T-helper 9 cell (primary cell): ENCODE measurements around the gene RUSC1.
A peak's percentile ranks its signal among the peaks of the same experiment; 100 is the strongest.
"Not testable (repeated sequence)": the region's sequence is repeated elsewhere in the genome, so short reads cannot be mapped to it uniquely, and the experiment has no call there.

Experiments
- DNase-seq: peaks from one replicate; pipeline ENCODE4 v3.0.0-alpha.2; 2020
- total RNA-seq, 2 donors: gene quantifications; one replicate each; lab custom pipeline; 2026; lab: John Stamatoyannopoulos, UW

The RUSC1 gene
- total RNA-seq, result 14.2 to 19.2 reads per million in 2 donors

DNA sequence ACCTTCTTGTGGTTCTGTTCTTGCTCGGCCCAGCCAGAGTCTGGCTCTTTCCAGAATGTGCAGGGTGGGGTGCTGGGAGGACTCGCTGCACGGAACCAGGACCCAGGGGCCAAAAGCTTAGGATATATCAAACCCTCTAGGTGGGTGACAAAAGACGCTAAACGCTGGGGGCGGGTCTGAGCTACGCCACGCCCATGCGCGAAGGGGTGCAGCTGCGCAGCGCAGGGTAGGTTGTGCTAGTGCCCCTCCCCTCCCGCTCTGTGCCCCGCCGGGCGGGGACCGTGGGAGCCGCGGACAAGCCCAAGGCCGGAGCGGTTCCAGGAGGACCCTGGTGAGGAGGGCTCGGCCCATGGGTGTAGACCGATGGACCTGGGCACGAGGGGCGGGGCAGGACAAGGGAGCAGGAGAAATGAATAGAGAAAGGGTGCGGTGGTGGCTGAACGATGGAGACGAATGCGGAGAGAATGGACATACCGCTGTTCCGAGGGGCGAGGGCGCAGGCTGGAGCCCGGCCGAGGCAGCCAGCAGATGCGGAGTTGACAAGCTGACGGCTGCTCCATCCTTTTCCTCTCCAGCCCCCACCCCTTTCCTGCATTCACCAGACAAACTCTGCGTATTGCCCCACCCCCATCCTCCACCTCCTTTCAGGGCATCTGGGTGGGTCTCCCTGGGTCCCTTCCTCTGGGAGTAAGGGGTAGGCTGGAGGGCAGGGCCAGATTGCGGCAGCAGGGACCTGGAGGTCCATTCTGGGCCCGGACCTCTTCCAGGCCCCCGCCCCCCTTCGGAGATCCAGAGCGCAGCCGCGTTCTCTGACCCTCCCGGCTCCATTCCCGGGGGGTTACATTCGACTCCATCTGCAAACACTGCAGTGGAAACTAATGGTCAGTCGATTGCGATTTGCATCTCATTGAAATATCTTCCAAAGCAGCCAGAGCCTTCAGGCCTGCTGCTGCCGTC is at the start of gene RUSC1:
TSS of gene RUSC1 (plus strand) at position 234 of the 957 bp plus-strand sequence. CDS start 880 bp downstream, outside the sequence.
- peak; percentile 55 for DNase-seq

DNA sequence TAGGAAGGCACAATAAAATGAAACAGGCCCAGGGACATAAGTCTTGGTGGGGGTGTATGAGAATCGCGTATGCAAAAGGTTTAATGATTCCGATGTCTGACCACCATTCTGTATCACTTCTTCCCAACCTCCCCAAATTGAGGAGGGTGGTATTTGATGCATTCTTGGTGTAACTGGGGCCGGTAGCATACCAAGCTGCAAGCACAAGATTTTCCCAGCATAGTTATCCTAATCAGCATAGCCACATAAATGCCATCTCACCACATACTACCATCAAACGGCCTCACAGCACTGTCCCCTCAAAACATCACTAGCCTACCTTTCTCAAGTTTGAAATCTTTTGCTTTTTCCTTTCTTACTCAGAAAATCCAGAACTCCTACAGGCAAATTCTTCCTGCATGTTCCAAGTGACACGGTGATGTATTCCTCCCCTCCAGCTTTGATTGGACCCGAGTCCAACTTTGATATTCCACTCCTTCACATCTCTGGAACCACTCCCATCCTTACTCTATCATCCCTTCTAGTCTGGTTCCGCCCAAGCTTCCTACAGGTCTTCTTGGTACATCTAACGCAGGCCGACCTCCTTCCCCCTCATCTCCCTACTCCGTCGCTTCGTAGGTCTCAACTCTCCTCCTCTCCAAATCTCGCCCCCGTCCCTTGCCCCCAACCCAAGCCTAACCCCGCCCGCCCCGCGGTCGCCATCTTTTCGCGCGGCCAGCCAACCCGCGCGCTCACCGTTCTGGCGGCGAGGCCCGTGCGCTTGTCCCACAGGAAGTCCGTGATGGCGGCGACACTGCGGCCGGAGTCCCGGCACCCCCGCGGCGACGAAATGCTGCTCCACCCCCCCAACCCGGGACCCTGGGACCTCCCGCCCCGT is 48.0 kb upstream of the RUSC1 start:
- no peak for DNase-seq

DNA sequence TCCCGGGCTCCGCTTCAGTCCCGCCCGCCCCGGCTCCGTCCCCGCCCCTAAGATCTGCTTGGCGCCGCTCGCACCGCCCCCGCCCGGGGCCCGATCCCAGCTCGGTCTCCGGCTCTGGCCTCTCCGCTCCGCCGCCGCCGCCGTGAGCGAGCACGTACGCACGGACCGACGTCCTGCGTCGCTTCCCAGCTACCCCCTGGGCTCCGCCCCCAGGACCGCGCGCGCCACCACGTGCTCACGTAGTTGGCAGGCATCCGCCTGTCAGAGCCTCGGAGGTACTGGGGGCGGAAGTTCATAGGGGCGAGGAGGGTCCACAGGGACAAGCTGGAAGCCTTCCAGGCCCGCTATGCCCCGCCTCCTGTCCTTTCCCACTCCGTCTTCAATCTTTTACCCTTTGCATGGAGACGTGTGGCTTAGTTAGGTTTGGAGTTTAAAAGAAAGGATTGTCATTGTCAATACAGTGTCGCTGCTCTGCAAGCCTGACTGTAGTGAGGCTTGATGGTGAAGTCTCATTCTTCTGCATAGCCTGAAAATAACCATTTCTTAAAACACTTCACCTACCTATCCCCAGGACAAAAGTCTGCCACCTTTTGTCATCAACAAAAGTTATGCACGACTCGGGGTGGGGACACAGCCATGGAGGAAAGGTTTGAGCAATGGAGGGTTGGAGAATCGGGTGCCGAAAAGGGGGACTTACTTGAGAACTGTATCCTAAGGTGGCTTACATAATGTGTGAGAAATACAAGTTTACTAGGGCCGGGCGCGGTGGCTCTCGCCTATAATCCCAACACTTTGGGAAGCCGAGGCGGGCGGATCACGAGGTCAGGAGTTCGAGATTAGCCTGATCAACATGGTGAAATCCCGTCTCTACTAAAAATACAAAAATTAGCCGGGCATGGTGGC is 47.1 kb upstream of the RUSC1 start, which contains the start of gene CLK2:
TSS of gene CLK2 (minus strand) at position 162 of the 903 bp plus-strand sequence. CDS start 2,527 bp downstream, outside the sequence.
- peak; percentile 90 for DNase-seq

- DNase-seq, result peak; percentile 89
Observed at GRCh38 chr1:155277070-155277901, 43.4 kb upstream of the RUSC1 start, which contains the start of gene HCN3. Gene HCN3, plus strand, starts transcription at chr1:155277463. Its CDS starts 128 bp downstream, at chr1:155277591.

DNA sequence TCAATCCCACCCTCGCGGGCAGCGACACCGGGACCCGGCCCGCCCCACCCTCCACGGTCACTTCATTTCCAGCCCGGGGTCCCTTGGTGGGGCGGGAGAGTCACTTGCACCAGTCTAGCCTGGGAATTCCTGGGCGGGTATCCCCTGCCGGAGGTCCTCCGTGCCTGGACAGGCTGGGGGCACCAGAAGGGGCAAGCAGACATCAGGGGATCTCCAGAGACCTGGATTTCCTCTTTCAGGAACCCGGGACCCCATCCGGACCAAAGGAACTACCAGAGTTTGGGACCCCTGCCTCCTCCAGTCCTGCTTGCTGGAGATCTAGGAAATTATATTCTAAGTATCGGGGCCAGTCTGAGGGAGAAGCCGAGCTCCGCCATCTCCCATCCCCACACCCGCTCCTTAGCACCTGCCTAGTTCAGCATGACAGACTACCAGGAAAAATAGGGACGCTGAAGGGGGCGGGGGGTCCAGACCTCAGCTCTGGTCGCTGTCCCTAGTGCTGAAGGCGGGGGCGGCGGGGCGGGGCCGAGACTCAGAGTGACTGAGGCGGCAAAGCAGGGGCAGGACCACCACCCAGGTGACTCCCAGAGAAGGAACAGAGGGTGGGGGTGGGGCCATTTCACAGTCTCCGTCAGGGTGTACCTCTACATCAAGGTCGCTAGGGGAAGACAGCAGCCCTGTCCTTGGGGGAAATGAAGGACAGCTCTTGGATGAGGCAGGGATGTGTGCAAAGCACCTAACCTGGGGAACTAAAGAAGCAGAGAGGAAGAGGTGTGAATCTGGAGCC is 42.6 kb upstream of the RUSC1 start:
- DNase-seq, result peak; percentile 76

- no peak for DNase-seq
Observed at GRCh38 chr1:155278689-155279160, 42.0 kb upstream of the RUSC1 start.

DNA sequence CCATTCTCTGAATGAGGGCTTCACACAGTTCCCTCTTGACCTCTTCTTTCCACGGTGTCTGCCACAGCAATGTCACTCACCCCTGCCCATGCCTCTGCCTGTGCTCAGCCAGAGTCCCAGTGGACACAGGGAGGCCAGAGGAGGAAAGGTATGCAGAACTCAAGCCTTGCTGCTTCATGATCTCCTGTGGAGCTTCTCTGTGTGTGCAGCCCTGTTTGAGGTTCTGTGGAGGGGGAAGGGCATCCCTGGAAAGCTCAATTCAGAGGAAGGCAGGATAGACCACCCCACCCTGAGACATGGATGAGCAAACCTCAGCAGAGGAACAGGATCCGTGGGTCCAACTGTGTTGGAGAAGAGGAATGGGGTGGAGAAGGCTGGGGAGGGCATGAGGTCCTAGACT is 41.4 kb upstream of the RUSC1 start:
- no peak for DNase-seq

- DNase-seq, result no peak
Observed at GRCh38 chr1:155282488-155283091, 38.1 kb upstream of the RUSC1 start.

GRCh38 chr1:155284476-155284875 is 36.2 kb upstream of the RUSC1 start:
- DNase-seq, result no peak

- DNase-seq, result no peak
Observed at GRCh38 chr1:155285063-155285462, 35.6 kb upstream of the RUSC1 start.

- no peak for DNase-seq
Observed at GRCh38 chr1:155285631-155286044, 35.1 kb upstream of the RUSC1 start.

GRCh38 chr1:155286544-155286943 is 34.1 kb upstream of the RUSC1 start:
- DNase-seq, result no peak

DNA sequence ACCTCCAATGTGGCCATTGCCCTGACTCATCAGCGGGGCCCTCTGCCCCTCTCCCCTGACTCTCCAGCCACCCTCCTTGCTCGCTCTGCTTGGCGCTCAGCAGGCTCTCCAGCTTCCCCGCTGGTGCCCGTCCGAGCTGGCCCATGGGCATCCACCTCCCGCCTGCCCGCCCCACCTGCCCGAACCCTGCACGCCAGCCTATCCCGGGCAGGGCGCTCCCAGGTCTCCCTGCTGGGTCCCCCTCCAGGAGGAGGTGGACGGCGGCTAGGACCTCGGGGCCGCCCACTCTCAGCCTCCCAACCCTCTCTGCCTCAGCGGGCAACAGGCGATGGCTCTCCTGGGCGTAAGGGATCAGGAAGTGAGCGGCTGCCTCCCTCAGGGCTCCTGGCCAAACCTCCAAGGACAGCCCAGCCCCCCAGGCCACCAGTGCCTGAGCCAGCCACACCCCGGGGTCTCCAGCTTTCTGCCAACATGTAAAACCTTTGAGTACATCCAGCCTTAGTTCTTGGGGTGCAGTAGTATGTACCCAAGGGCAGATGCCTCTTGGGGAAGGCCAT is 32.6 kb upstream of the RUSC1 start:
- DNase-seq, result no peak

DNA sequence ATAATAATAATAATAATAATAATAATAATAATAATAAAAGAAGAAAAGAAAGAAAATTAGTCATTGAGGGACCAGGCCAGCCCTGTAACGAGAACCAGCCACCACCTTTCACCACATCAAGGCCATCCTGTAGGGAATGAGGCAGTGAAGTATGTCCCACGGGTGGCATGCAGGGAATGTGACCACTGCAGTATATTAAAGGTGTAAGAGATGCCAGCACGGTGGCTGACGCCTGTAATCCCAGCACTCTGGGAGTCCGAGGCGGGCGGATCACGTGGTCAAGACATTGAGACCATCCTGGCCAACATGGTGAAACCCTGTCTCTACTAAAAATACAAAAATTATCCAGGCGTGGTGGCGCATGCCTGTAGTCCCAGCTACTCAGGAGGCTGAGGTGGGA is 29.7 kb upstream of the RUSC1 start:
- not testable (repeated sequence) for DNase-seq

DNA sequence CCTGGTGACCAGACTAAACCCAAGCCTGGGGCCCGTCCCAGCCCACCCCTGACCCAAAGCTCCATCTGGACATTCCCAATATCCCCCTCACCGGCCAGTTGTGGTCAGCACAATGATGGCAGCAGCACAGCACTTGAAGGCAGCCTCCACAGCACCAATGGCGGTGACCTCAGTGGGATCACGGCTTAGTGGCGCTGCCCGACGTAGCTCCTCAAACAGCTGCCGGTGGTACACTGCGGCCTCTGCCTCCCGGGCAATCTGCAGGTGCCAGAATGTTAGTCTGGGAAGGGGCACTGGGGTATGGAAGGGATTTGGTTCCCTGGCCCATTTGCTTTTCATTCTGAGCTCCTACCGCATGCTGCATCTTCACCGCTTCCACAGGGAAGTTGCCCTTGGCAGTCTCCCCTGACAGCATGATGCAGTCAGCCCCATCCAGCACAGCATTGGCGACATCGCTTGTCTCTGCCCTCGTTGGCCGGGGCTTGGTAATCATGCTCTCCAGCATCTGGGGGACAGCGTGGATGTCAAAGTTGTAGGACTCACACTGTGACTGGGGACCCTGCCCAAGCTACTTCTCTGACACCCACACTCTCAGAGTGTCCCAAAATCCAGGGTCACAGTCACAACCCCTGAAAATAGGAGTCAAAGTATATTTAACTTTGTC is 27.5 kb upstream of the RUSC1 start:
- DNase-seq, result no peak

DNA sequence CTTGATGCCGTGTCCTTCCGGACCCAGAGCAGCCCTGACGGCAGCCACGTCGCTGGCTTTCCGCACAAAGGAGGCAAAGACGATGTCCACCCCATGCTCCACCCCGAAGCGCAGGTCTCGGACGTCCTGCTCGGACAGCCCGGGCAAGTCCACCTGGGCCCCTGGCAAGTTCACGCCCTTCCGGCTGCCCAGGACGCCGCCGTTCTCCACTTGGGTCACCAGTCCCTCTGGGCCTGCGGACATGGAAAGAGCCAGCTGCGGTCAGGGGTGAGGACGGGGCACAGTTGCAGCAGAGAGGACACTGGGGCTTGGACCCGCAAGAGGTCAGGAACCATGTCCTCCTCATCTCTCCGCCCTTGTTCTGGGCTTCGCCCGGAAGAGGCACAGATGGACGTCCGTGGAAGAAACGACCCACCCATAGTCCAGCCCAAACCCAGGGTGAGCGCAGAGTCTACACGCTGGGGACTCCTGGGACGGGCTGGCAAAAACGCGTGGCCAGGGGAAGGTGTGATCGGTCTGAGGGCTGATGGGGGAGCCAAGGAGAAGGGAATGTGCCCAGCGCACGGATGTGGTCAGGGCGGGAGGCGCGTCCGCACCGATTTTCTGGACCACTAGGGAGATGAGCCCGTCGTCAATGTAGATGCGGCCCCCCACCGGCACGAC is 26.0 kb upstream of the RUSC1 start:
- DNase-seq, result no peak

GRCh38 chr1:155295183-155295941 is 25.3 kb upstream of the RUSC1 start:
- DNase-seq, result no peak
